Erythroblast (primary cell): ENCODE measurements around the gene SAMD4A.

Experiments used
- DNase-seq, 2 experiments: peaks; one replicate each; lab custom pipeline; 2025; lab: John Stamatoyannopoulos, UW
- GATA1 ChIP-seq: IDR thresholded peaks from 2 replicates; pipeline ENCODE4 v1.6.1; 2011; ENCODE audit warnings: low read depth, mild to moderate bottlenecking, control low read depth, low read length, moderate library complexity
- POLR2A ChIP-seq: IDR thresholded peaks from 2 replicates; pipeline ENCODE4 v1.6.1; 2011; ENCODE audit warnings: mild to moderate bottlenecking, low read length

Gene SAMD4A

GRCh38 chr14:54570631-54571415, 3.9 kb downstream of the SAMD4A start:
- DNase-seq = no peak
- no peak for TF ChIP-seq GATA1
- TF ChIP-seq POLR2A = no peak

GRCh38 chr14:54572316-54572715, 5.4 kb downstream of the SAMD4A start:
- peak; percentile 40 to 41 for DNase-seq
- no peak for TF ChIP-seq GATA1
- TF ChIP-seq POLR2A = no peak

GRCh38 chr14:54574528-54574927, 7.6 kb downstream of the SAMD4A start:
- DNase-seq = no peak

GRCh38 chr14:54577494-54577893, 10.6 kb downstream of the SAMD4A start:
- DNase-seq = no peak

More at GRCh38 chr14:54574528-54574927, 7.6 kb downstream of the SAMD4A start:
- no peak for TF ChIP-seq GATA1
- no peak for TF ChIP-seq POLR2A

GRCh38 chr14:54577977-54578376, 11.0 kb downstream of the SAMD4A start:
- TF ChIP-seq POLR2A = no peak
- no peak for TF ChIP-seq GATA1
- DNase-seq = no peak

More at GRCh38 chr14:54577494-54577893, 10.6 kb downstream of the SAMD4A start:
- TF ChIP-seq POLR2A = no peak
- TF ChIP-seq GATA1 = no peak

GRCh38 chr14:54579621-54580020, 12.7 kb downstream of the SAMD4A start:
- TF ChIP-seq POLR2A (no peak), GATA1 (no peak)
- no peak for DNase-seq

GRCh38 chr14:54580933-54581332, 14.0 kb downstream of the SAMD4A start:
- no peak for TF ChIP-seq GATA1
- TF ChIP-seq POLR2A = no peak
- no peak for DNase-seq

- TF ChIP-seq POLR2A (no peak), GATA1 (no peak)
- no peak for DNase-seq
Observed at GRCh38 chr14:54582334-54582733, 15.4 kb downstream of the SAMD4A start.

- no peak for TF ChIP-seq GATA1
- DNase-seq = no peak
Observed at GRCh38 chr14:54584097-54584496, 17.2 kb downstream of the SAMD4A start.

GRCh38 chr14:54585214-54585613, 18.3 kb downstream of the SAMD4A start:
- DNase-seq = no peak
- TF ChIP-seq POLR2A = no peak
- no peak for TF ChIP-seq GATA1

- DNase-seq = no peak
- TF ChIP-seq GATA1 (no peak), POLR2A (no peak)
Observed at GRCh38 chr14:54589076-54589475, 22.1 kb downstream of the SAMD4A start.

- no peak for TF ChIP-seq POLR2A
- no peak for TF ChIP-seq GATA1
Observed at GRCh38 chr14:54589843-54590242, 22.9 kb downstream of the SAMD4A start.

GRCh38 chr14:54590481-54590880, 23.6 kb downstream of the SAMD4A start:
- TF ChIP-seq POLR2A (no peak), GATA1 (no peak)
- DNase-seq = no peak

More at GRCh38 chr14:54589843-54590242, 22.9 kb downstream of the SAMD4A start:
- DNase-seq = no peak

- DNase-seq = no peak
- TF ChIP-seq POLR2A (no peak), GATA1 (no peak)
Observed at GRCh38 chr14:54591461-54591860, 24.5 kb downstream of the SAMD4A start.

GRCh38 chr14:54591866-54592265, 24.9 kb downstream of the SAMD4A start:
- TF ChIP-seq GATA1 (no peak), POLR2A (no peak)
- no peak for DNase-seq
